GM12891 (cell line): ENCODE measurements around the gene SLC5A10.

Experiments
- POLR2A ChIP-seq: IDR thresholded peaks from 2 replicates; pipeline ENCODE4 v1.6.1; 2011; ENCODE audit warnings: low read depth, low read length, control low read depth
- POLR2AphosphoS5 ChIP-seq: IDR thresholded peaks from 2 replicates; pipeline ENCODE4 v1.6.1; 2011; ENCODE audit warnings: low read depth, low read length, control low read depth
- SPI1 ChIP-seq: IDR thresholded peaks from 2 replicates; pipeline ENCODE4 v1.6.1; 2011; ENCODE audit warnings: low read depth, low read length, control low read depth

GRCh38 chr17:18970582-18971480, 18.9 kb downstream of the SLC5A10 start:
- TF ChIP-seq SPI1 (no peak), POLR2A (no peak), POLR2AphosphoS5 (no peak)
